Adrenal gland (tissue), 12 donors: ENCODE results near the gene SRBD1. TPM values are rescaled to one million over a fixed set of nuclear protein-coding genes. Genes with fewer than 3 reads are reported as not detected.

ENCODE experiments used
- DNase-seq, 7 donors: peaks; one replicate each; pipeline ENCODE4 v3.0.0-alpha.2; 2019 to 2020
- H3K27ac ChIP-seq, 5 donors: fragments of 200-600 bp; sonication (generic) in 4 of 5; 1 replicate in 3 of 5; 2 replicates in 2 of 5; pipeline versions ENCODE4 v1.5.1 to v1.8.0; 2016 to 2020; ENCODE audit warnings: mild to moderate bottlenecking in 1 of 5
- H3K27me3 ChIP-seq: fragments of 200-600 bp; 2 replicates; pipeline ENCODE4 v1.8.0; 2021
- H3K36me3 ChIP-seq, 2 donors: fragments of 200-600 bp; replicated peaks in 1 of 2; 1 replicate in 1 of 2; 2 replicates in 1 of 2; pipeline versions ENCODE4 v1.5.1 to v1.8.0; 2018 to 2022
- H3K4me1 ChIP-seq, 2 donors: fragments of 200-600 bp; replicated peaks in 1 of 2; 1 replicate in 1 of 2; 2 replicates in 1 of 2; pipeline versions ENCODE4 v1.5.1 to v1.8.0; 2018 to 2021
- H3K4me3 ChIP-seq, 4 donors: fragments of 200-600 bp; sonication (generic) in 3 of 4; one replicate each; pipeline ENCODE4 v1.5.1; 2016 to 2018
- H3K9me3 ChIP-seq, 3 donors: fragments of 200-600 bp; sonication (generic) in 1 of 3; replicated peaks in 1 of 3; 1 replicate in 2 of 3; 2 replicates in 1 of 3; pipeline versions ENCODE4 v1.5.1 to v1.8.0; 2016 to 2021
- CTCF ChIP-seq, 6 experiments: fragments of 450-650 bp in 4 of 6; fragments of 200-600 bp in 2 of 6; sonication (generic) in 1 of 6; IDR thresholded peaks; 1 replicate in 5 of 6; 2 replicates in 1 of 6; pipeline versions ENCODE4 v1.5.1 to v1.8.0; 2016 to 2021; ENCODE audit warnings: antibody characterized with exemption in 6 of 6, mild to moderate bottlenecking in 2 of 6, moderate library complexity in 1 of 6
- POLR2A ChIP-seq, 2 donors: fragments of 450-650 bp; IDR thresholded peaks; one replicate each; pipeline ENCODE4 v1.6.1; 2017; ENCODE audit warnings: antibody characterized with exemption in 2 of 2, mild to moderate bottlenecking in 2 of 2, moderate library complexity in 1 of 2
- WGBS, 4 donors: extraction: QIAGEN DNeasy Blood & Tissue Kit in 2 of 4; methylation state at CpG; one replicate each; pipeline versions ENCODE4 v1.1.5 to v1.1.7; 2013 to 2017; 5-methylcytosine and 5-hydroxymethylcytosine counted together
- intact Hi-C, 2 donors: fragments of 100-400 bp; cut with DNase I; formaldehyde crosslinking; loops; one replicate each; pipeline versions ENCODE4 v1.14.1 to v1.15.0; 2022 to 2023
- polyA plus RNA-seq, 3 donors: library from polyadenylated mRNA; stranded (reverse); fragments of 200-250 nt in 2 of 3; fragments of 350-450 nt in 1 of 3; fragmentation: Illumina TruSeq in 1 of 3; extraction: RNeasy Lipid Tissue Mini Kit (QIAGEN cat#74804) in 1 of 3; gene quantifications; one replicate each; pipeline ENCODE4 v1.2.3, GENCODE V29; 2013 to 2014
- total RNA-seq, 9 donors: library from RNA; depleted of rRNA in 4 of 9; stranded (reverse); fragments of >200 nt in 4 of 9; fragments of 120-200 nt in 1 of 9; fragmentation: NEBNext Ultra II Directional in 1 of 9; extraction: Animal tissue kit (Norgen Biotek cat#: 25700) in 1 of 9; gene quantifications; one replicate each; pipeline versions ENCODE4 v1.1.0 to v1.2.4, GENCODE V29; 2013 to 2023
- donor health status: healthy with polysubstance abuse.
- donor health status: Bipolar disorder and iron deficiency.
- donor health status: DM: yes; HTN: yes; CAD: no.
- donor health status: DM: no; HTN: no; CAD: no.
- donor health status: DM: no; HTN: no; CAD: no.
- donor health status: DM: yes; HTN: yes; CAD: no.

Gene SRBD1
- total and polyA plus RNA-seq, 12 donors = 2.7 to 21.6 (median 13.8) TPM

- intact Hi-C loops = no loop called here
- Histone ChIP-seq H3K36me3 (peaks cover 0 to 2% of the 10 kb centered on the region in 2 donors), H3K27me3 (no peaks in the 10 kb centered on the region), H3K9me3 (peaks cover 0 to 5% (median 0%) of the 10 kb centered on the region in 3 donors), H3K4me1 (no peaks in the 10 kb centered on the region), H3K4me3 (no peak overlapping the region), H3K27ac (no peak overlapping the region)
- DNase-seq = no peak
- TF ChIP-seq CTCF (IDR thresholded peaks at IDR 0.05) (no peak), POLR2A (IDR thresholded peaks at IDR 0.05) (no peak)
- WGBS, 4 donors = 98 to 100% (median 99%) methylated on average over 2 of the region's 2 CpGs; no CpG with 5 or more reads in 1 of the 4 donors
Observed at GRCh38 chr2:45541450-45541849, 69.6 kb downstream of the SRBD1 start.

- peaks cover 0 to 2% of the 10 kb centered on the region in 2 donors for H3K36me3 ChIP-seq
- WGBS, 4 donors = 95 to 98% (median 97%) methylated on average over 7 to 8 of the region's 8 CpGs
- no peak overlapping the region for H3K27ac ChIP-seq
- H3K4me3 ChIP-seq = no peak overlapping the region
- DNase-seq = no peak
- H3K27me3 ChIP-seq = no peaks in the 10 kb centered on the region
- no peaks in the 10 kb centered on the region for H3K4me1 ChIP-seq
- peaks cover 0 to 5% (median 0%) of the 10 kb centered on the region in 3 donors for H3K9me3 ChIP-seq
- TF ChIP-seq CTCF (IDR thresholded peaks at IDR 0.05) (no peak), POLR2A (IDR thresholded peaks at IDR 0.05) (no peak)
- intact Hi-C loops = no loop called here
Observed at GRCh38 chr2:45540942-45541341, 70.1 kb downstream of the SRBD1 start.

- H3K9me3 ChIP-seq = no peaks in the 10 kb centered on the region
- TF ChIP-seq POLR2A (IDR thresholded peaks at IDR 0.05) (no peak), CTCF (IDR thresholded peaks at IDR 0.05) (no peak)
- intact Hi-C loops = no loop called here
- no peaks in the 10 kb centered on the region for H3K36me3 ChIP-seq
- no peaks in the 10 kb centered on the region for H3K4me1 ChIP-seq
- WGBS, 4 donors = 84 to 94% (median 89%) methylated on average over 1 of the region's 1 CpG
- H3K27ac ChIP-seq = no peak overlapping the region
- H3K4me3 ChIP-seq = no peak overlapping the region
- H3K27me3 ChIP-seq = no peaks in the 10 kb centered on the region
- DNase-seq = no peak
Observed at GRCh38 chr2:45533771-45534170, 77.3 kb downstream of the SRBD1 start.

GRCh38 chr2:45532181-45532580 lies 78.9 kb downstream of the SRBD1 start:
- Histone ChIP-seq H3K4me1 (no peaks in the 10 kb centered on the region), H3K27ac (no peak overlapping the region), H3K36me3 (no peaks in the 10 kb centered on the region), H3K27me3 (no peaks in the 10 kb centered on the region), H3K9me3 (no peaks in the 10 kb centered on the region), H3K4me3 (no peak overlapping the region)
- 79 to 86% (median 84%) methylated on average over 3 of the region's 3 CpGs for WGBS, 4 donors
- TF ChIP-seq CTCF (IDR thresholded peaks at IDR 0.05) = no peak
- no peak for TF ChIP-seq POLR2A (IDR thresholded peaks at IDR 0.05)
- intact Hi-C loops = no loop called here
- DNase-seq = no peak
